SIG-M5 (cell line): ENCODE results near the gene NOX3.

Experiments used
- DNase-seq: peaks from one replicate; lab custom pipeline; 2025; lab: John Stamatoyannopoulos, UW

Gene NOX3

DNA sequence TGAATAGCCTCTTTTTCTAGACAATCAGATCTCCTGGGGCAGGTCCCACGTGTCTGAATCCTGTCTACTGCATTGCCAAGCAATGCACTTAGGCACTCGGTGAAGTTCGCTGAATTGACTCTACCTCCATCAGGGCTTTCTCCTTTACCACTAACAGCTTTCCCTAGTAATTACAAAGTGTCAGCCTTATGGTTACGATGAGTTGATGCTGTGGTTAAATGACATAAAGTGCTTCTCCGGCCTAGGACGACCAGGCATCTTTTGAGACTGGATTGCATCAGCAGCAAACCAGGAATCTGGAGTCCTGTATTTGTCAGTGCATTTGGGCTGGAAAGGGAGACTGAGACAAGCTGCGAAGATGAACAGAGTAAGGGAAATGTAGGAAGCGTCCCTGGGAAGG, 21.5 kb downstream of the NOX3 start:
- DNase-seq = no peak

DNA sequence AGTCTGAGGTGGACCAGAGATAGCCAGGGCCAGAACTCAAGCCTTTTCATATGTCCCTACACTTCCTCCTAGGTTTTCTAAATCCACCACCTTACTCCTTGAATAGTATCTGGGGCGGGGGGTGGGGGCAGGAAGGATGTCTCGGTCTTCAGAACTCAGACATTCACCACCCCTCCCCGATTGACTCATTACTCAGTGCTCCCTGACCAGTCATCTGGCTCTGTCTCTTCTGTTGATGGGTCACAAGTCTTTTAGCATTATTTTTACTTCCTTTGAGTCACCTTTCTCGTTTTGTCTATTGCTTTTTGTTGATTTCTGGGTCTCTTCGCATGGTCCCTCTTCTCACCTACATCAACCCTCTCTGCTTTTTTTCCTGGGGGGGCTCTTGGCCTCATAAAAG, 23.3 kb downstream of the NOX3 start:
- no peak for DNase-seq

DNA sequence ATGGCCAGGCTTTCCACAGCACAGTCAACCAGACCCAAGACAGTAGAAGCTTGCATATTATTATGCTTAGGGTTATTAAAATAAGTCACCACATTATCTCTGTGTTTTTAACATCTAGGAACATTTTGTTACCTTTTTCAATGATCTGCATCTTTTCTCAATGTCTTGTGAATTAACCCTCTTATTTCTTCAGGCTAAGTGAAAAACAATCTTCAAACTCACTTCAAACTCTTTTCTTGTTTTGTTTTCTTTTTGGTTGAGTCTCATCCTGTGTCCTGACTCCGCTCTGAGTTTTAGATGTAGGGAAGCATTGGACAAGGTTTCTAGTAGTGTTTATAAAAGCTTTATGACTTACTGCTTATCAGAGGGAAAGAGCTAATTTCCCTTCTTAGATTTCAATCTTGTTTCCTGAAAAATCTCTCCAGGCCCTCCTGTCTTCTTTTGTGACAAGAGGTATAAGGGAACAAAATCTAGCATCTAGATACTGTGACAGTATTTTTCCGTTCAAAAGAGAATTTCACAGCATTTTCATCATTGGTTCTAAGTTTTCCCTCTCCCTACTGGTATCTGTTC, 26.2 kb downstream of the NOX3 start:
- no peak for DNase-seq

DNA sequence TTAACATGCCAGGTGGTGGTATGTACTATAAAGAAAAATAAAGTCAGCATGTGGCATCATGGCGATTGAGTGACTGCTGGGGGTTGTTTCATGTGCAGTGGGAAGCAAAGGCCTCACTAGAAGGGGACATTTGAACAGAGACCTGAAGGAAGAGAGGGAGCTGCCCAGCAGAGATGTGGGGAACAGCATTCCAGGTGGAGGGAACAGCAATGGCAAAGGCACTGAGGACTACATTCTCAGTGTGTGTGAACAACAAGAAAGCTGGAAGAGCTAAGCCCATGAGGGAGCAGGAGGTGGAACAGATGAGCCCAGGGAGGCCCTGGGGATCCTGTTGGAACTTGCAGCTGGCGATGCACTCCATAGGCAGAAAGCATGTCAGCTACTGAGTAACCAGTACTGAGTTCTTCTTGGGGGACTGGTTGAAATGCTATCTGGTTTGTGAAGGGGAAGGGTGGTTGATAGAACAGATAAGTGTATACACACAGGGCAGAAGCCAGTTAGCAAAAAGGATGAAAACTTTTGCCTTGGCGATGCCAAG, 29.2 kb downstream of the NOX3 start:
- no peak for DNase-seq

DNA sequence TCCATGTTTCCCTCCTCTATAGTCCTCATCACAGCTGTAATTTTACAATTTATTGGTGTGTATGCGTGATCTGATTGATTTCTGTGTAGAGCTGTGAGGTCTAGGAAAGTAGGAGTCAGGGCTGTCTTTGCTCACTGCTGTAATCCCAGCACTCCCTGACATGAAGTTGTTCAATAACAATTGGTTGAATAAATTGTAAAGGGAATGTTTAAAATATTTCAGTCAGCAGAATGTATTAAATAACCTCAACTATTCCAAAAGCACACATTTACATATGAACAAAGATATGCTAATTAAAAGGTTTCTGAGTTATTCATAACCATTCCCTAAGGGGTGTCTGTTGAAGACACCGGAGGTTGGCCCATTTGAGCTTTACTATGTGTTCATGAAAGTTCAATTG, 31.5 kb downstream of the NOX3 start:
- no peak for DNase-seq

DNA sequence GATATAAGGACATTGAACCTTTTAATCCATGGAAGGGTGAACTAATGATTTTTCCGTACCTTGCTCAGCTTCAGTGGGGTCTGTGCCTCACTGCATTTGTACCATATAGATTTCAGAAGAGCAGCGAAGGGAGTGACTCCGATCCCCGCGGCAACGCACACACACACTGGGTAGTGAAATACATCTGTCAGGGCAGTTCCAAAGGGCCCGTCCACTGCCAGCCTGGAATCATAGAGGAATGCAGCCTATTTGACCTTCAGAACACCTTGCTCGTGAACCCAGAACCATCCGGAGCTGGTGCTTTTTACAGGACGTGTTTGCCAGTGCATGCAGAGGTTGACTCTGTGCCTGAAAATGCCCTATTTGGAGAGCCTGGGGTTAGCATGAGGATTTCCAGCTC, 33.0 kb downstream of the NOX3 start:
- no peak for DNase-seq

DNA sequence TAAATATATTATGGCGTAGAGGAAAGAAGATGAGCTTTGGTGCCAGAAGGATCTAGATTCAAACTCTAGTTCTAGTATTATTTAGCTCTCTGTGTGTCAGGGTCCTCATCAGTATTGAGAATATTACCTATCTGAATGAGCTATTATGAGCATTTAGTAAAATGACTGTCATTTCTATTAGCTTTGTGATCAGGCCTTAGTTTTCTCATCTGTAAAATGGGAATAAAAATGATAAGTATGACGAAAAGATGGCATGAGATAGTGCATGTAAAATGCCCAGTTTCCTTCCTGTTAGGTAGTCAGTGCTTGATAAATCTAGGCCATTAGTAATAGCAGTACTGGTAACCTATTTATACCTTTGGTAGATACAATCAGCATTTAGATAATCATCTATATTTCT, 35.1 kb downstream of the NOX3 start:
- DNase-seq = no peak

DNA sequence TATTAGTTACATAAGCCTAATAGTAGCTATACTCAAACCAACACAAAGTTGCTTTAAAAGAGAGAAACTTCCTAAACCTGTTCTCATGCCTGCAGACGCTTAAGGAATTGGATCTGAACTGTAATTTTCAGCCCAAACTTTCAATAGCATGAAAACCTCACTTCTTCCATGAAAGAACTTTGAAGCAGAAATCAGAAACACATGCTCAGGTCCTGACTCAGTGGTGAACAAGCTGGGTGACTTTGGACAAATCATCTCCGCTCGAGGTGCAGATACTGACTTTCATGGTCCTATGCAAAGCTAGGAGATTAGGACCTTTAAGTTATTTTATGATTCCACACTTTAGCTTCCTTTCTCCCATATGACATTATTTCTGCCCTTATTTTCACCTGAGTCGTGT, 36.5 kb downstream of the NOX3 start:
- DNase-seq = no peak

DNA sequence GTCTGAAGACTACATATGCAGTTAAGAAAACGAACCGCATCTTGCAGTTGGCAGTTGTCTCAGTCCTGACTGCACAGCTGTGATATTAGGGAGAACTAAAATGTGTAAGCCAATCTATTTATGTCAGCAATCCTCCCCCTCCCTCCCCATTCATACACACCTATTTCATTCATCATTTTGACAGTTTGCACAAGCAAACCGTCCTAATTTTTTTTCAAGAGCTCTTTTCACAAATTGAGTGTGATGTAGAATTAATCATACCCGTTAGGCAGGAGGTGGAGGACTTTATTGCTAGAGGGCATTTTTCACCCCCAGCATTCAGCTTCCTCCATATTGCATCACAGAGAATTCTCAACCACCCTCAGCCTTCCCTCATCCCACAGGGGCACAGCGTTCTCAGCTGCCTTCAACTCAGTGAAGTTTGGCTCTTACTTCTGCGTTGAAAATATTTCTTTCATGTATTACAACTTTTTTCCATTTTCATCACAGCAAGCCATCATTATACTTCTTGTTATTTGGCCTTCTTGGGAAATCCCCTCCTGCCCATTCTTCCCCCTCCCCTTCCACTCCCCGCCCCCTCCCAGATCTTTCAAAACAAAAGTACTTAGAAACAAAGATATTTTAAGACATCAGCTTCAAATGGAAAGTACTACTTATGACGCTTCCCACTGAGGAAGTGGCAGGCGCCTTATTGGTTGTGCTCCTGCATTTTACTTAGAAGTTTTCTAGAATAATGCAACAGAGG, 37.5 kb downstream of the NOX3 start:
- no peak for DNase-seq

DNA sequence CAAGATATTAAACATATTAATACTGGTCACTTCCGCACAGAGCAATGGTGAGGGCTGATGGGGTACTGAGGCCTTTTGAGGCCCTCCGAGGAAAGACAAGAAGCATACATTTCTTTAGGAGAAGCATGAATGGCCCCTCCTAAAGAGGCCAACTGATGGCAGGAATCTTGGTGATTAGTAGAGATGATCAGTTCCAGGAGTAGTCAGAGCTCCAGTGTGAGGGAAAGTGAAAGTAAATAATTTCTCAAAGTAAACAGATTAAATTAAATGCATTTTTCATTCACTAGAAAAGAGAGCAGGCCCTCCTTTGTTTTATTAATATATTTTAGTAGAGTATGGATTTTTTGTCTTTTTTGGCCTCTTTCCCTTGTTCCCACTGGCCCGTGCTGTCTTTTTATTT, 38.2 kb downstream of the NOX3 start:
- no peak for DNase-seq

DNA sequence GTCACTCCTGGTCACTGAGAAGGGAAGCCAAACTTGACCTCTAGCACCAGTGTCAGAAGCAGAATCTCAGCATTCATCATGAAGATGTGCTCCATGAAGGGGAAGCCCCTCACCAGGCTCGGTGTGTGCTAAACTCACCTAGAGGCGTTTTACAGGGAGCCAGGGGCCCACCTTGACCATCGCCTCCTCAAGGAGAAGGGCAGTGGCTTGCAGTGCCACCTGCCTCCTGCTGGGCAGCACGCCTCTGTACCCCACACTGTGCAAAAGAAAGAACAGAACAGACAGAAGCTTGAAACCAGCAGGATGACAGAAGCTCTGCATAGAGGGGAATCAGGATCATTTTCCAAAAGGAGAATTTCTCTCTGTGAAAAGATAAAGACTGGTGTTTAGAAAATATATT, 39.7 kb downstream of the NOX3 start:
- no peak for DNase-seq

DNA sequence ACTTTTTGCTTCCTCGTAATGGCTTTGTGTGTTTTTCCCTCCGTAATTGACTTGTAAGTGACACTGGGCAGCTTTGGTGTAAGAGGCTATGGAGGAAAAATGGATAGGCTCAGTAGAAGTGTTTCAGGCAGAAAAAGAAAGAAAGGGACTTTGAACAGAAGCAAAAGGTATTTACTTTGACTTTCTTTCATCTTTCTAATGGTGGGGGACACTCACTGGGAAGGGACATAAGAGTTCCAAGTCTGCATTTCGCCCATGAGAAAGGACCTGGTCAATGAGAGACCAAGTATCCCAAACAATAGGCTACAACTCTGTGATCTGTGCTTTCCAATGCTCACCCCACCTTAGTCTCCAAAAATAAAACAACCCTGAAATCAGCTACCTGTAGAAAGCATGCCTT, 41.6 kb downstream of the NOX3 start:
- no peak for DNase-seq

DNA sequence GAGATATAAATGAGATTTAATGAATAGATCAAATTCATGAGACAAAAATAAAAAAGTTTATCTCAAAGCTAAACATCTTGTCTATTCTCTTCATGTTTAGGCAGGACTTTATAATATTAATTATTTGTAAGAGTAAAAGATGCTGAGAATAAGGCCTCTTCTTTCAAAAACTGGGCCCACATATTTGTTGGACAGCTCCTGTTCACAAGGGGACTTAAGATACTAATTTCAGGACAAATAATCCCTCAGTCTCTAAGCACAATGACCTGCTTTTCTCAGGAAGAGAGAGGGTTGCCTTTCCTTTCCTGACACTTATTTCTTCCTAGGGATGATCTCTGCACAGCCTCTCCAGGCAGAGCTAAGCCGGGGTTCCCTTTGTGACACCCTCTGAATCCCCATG, 43.3 kb downstream of the NOX3 start:
- DNase-seq = no peak

DNA sequence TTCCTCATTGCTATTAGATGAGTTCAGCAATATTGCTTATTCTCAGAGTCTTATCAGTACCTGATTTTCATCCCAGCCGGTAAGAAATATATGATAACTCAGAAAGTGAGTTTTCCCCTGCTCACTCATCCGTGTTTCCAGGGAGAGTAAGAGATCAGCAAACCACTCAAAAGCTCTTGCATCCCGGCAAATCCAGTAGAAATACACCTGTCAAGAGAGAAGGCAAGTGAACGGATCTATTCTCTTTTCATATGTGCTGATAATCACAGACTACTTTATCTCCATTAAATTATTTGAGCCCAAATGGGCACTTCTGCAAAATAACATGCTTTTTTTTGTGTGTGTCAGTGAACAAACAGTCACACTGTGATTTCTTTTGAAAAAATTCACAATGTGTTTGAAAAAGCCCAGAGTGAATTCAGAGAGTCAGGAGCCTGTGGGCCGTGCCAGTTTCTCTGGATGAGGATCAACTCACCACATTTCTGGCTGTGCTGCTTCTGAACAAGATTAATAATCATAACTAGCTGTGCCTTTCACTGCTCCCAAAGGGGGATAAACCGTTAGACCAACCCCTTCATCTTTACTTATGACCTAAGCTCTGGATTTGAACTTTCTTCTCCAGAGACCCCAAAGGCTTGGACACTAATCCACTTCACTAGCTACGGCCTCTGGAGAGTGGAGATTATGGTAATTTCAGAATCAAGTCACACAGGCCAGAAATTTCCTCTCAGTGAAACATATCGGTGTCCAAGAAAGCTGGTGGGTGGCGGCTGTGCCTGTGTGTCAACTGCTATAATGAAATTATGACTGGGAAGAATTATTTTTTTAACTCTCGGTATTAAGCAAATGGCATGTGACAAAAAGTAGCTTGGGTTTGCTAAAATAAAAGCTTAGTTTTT, 44.2 kb downstream of the NOX3 start:
- DNase-seq = no peak

DNA sequence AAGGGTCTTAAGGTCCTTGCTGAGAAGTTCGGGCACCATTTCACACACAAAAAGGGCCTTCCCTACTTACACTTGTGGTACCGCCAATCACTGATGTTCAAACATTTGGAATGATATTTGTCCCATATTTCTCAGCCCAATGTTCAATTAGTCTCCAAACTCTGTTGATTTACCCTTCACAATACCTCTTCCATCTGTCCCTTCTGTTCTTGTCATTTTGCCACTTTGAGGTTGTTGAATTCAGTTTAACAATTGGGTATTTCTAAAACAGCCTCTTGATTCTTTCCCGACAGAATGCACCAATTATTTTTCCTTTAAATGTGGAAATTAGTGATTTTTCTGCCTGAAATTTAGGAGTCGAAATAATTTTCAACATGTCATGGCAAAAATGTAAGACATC, 46.2 kb downstream of the NOX3 start:
- no peak for DNase-seq

DNA sequence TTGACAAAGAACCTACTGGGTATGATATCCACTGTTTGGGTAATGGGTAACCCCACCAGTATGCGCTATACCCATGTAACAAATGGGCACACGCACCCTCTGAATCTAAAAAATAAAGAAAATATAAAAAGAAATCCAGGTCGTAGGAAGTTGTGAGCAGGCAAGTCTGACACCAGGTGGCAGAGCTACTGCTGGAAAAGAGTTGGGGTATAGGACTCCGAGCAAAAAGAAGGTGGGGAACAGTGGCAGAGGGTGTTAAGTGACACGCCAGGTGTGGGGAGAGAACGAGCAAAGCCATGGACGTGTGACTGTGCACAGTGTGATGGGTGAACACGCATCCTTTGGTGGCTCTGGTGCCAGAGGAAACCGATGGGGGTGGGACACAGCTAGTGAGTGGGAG, 46.7 kb downstream of the NOX3 start:
- DNase-seq = no peak

DNA sequence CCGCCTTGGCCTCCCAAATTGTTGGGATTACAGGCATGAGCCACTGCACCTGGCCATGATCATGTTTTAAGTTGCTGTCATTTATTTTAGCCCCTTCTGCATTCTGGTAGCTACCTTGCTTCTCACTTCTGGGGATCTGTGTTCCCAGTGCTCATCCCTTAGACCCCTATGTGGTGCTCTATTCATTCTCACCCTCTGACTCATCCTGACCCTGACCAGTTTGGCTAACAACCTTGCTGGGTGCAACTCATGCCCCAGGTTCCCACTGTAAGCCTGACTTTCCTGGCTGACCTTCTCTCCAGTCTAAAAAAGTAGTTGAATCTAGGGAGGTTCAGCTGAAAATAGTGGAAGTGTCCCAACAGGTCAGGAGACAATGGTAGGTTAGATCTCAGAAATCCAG, 47.4 kb downstream of the NOX3 start:
- DNase-seq = no peak

DNA sequence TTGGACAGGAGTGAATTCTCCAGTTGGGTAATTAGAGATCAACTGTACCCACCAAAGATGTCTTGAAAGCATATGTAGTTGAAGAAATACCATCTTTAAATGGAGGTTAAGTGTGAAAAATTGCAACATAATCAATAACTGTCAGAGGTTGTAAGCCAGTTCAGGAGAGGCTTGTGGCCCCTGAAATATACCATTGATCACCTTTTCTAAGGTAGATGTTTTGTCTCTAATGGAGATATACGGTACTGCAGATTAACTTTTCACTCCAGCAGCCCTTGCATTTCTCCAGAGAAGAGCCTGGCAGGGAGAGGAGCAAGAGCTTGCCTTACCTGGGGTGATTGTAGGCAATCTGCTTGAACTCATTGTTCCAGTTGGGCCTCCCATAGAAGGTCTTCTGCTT, 48.8 kb downstream of the NOX3 start:
- no peak for DNase-seq

DNA sequence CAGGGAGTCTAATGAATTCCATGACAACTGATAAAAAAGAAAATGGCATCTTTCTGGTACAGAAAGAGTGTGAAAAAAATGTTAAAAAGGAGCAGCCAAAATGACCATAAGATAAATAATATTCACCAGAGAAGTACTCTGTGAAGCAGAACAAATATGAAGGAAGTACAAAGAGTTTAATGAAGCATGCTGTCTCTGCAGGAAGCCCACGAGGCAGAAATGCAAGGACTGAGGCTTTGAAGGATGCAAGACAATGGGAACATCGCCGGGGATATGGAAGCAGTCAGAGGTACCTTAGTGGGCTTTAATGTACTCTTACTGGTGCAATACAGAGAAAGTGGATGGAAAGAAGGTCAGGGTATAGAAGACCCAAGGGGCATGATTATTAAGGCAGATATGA, 50.7 kb downstream of the NOX3 start:
- DNase-seq = no peak

DNA sequence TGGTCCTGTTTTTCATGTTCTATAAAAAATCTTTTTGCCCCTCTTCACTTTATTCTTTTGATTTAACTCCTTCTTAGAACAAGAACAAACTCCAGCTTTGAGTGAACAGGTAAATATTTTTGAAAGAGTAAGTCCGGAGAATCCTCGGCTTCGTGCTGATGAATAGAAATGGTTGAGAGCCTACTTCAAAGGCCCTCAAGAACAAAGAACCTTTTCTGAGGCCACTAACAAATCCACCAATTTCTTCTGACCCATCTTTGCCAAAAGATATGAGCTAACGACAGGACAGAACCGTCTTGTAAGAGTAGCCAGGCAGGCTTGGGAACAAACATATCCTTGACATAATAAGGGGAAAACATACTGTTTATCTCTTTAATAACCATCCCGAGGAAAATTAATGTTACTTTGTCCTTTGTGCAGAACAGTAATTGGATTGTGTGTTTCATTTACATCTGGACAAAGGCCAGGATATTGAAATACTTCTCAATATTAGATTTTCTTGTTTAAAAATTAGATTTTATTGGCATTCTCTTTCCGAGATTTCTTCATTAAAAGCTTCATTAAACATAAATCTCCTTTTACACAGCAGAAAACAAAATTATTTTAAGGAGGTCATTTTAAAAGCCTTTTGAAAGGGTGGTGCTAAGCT, 52.9 kb downstream of the NOX3 start:
- DNase-seq = no peak

DNA sequence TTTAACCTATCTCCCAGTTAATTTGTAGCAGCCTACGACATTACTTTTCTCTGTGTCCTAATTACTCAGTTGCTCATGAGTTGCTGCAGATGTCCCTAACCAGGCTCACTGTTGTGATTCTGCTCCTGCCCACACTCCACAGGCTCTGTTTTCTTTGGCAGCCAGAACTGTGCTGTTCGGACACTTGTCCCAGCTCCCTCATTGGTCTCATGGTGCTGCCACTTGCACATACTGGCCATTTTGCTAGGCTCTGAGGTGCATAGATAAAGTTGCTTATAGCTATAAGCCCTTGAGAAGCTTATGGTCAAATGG, 55.0 kb downstream of the NOX3 start:
- DNase-seq = no peak

DNA sequence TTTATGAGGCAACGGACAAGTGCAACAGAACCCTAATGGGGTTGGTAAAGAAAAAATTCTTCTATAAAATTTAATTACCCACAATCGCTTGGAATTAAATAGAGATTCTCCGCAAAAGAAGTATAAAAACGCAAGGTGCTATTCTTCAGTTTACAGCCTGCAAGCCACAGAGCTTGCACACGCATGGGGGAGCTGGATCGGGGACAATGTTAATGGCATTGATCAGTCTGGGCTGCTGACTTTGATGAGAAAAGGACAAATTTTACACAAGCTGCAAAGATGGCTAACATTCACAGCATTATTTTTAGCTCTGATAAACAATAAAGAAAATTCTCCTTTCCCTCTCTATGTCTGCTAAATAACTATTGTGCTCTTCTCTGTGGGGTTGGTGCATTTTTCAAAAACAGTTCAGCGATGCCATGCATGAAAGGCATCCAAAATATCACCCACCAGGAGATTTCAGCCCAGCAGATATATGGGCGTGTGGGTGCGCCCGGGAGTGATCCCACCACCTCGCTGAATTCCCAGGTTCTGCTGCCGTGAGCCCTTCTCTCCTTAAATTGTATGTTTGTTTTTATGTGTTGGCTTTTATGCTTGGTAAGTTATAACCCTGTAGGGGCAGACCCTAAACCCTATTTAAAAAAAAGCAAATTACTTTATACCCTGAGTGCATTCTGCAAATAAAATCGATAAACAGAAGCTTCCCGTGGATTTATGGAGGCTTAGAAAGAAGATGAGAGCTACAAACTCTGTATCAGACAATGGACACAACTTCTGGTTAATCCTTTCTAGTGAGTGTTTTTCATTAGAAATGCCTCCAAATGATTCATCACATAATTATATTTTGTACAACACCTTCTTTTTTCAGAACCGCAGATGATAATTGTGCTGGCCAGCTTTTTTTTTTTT, 55.6 kb downstream of the NOX3 start:
- DNase-seq = no peak
